ENCODE results near the gene WWOX. TPM values are rescaled to one million over a fixed set of nuclear protein-coding genes. Genes with fewer than 3 reads are reported as not detected.

WWOX gene
- polyA plus RNA-seq, 2 of the 4 experiments (the other 2 are of a cell fraction): 16.0 to 17.2 TPM

DNA sequence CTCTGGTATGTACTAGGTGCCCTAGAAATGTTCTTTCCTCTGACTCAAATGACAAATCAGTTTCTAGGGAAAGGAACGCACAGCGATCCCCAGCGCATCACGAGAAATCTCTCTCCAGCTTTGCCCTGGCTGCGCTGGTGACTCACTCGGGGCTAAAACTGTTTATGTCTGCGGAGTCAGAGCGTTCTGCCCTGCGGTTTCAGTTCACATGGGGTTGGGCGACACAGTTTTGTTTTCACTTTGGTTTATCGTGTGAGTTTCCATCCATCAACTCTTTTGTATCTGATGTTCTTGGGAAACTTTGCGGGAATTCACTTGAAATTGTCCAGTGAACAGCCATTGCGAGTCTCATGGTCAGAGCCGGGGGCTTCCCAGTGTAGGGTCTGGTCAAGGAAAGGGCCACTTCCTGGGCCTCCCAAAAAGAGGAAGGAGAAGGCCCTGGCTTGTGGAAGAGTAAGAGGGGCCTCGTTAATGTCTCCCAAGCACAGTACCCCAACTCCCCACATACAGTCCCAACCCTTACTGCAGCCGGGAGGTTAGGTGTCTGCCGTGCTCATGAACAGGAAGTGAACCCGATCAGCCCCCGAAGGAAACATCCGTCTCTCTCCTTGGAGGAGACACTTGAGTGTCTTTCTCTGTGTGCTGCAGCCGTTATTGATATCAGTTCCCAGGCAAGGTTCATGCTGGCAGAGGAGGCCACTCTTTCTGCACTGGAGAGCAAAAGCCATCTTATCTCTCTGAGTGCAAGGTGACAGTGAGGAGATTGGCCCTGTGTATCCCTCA, 643.2 kb downstream of the WWOX start:
- no peak for ATAC-seq
- no peak overlapping the region for H3K4me3 ChIP-seq

DNA sequence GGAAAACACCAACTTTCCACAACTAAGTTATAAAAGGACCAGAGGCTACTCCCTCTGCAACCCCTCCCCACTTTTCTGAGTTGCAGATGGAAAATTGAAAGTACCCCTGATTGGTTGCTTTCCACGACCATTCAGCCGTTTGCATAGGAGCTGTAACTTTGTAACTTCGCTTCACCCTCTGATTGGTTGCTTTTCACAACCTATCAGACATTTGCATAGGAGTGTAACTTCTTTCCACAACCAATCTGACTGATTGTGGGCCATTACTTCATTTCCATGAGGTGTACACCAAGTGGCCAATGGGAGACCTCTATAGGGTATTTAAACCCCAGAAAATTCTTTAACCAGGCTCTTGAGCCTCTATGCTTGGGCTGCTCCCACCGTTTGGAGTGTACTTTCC, 644.1 kb downstream of the WWOX start:
- no peak for ATAC-seq
- no peak overlapping the region for H3K27ac ChIP-seq
- H3K4me2 ChIP-seq: no peak overlapping the region
- no peak for DNase-seq (ENCODE audit: low read depth in 1 of 2, low spot score in 1 of 2)
- H3K4me3 ChIP-seq: no peak overlapping the region
- WGBS (ENCODE audit: missing lambda C conversion rate): 21% methylated on average over 4 of the region's 4 CpGs
- no peak for TF ChIP-seq HEYL (CRISPR knock-in tag; IDR thresholded peaks at IDR 0.05)
- TF ChIP-seq MYC (IDR thresholded peaks at IDR 0.05; ENCODE audit: borderline replicate concordance, low read length): no peak
- TF ChIP-seq HOXB5 (CRISPR knock-in tag; IDR thresholded peaks at IDR 0.05): no peak
- TF ChIP-seq RAD21 (conservative IDR thresholded peaks at IDR 0.05 in 1 of 2, IDR thresholded peaks at IDR 0.05 in 1 of 2): no peak
- no peak for TF ChIP-seq TFCP2L1 (CRISPR knock-in tag; IDR thresholded peaks at IDR 0.05)
- TF ChIP-seq SMC3 (IDR thresholded peaks at IDR 0.05): no peak
- no peak for TF ChIP-seq HOXB13 (CRISPR knock-in tag; IDR thresholded peaks at IDR 0.05; ENCODE audit: low read depth)
- TF ChIP-seq JUNB (IDR thresholded peaks at IDR 0.05): no peak
- TF ChIP-seq, protein P1, sequence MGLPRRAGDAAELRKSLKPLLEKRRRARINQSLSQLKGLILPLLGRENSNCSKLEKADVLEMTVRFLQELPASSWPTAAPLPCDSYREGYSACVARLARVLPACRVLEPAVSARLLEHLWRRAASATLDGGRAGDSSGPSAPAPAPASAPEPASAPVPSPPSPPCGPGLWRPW (IDR thresholded peaks at IDR 0.05): no peak
- TF ChIP-seq NPAS2 (CRISPR knock-in tag; IDR thresholded peaks at IDR 0.05; ENCODE audit: borderline replicate concordance): no peak
- no peak for TF ChIP-seq SREBF2 (IDR thresholded peaks at IDR 0.05)
- TF ChIP-seq KDM5A (IDR thresholded peaks at IDR 0.05): no peak
- TF ChIP-seq POLR2AphosphoS2 (conservative IDR thresholded peaks at IDR 0.05; ENCODE audit: low read length): no peak
- TF ChIP-seq JUN (IDR thresholded peaks at IDR 0.05): no peak
- no peak for TF ChIP-seq CBX8 (IDR thresholded peaks at IDR 0.05)
- no peak for TF ChIP-seq KDM1A (IDR thresholded peaks at IDR 0.05; ENCODE audit: low read depth)
- TF ChIP-seq CHD4 (IDR thresholded peaks at IDR 0.05; ENCODE audit: borderline replicate concordance): no peak
- TF ChIP-seq, protein P2, sequence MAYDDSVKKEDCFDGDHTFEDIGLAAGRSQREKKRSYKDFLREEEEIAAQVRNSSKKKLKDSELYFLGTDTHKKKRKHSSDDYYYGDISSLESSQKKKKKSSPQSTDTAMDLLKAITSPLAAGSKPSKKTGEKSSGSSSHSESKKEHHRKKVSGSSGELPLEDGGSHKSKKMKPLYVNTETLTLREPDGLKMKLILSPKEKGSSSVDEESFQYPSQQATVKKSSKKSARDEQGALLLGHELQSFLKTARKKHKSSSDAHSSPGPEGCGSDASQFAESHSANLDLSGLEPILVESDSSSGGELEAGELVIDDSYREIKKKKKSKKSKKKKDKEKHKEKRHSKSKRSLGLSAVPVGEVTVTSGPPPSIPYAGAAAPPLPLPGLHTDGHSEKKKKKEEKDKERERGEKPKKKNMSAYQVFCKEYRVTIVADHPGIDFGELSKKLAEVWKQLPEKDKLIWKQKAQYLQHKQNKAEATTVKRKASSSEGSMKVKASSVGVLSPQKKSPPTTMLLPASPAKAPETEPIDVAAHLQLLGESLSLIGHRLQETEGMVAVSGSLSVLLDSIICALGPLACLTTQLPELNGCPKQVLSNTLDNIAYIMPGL (CRISPR knock-in tag; IDR thresholded peaks at IDR 0.05; ENCODE audit: borderline replicate concordance): no peak
- H3K9me3 ChIP-seq: peaks cover 3% of the 10 kb centered on the region; the same call in 1 of the 3 replicates
- no peak for FAIRE-seq
- ChIA-PET POLR2A (no interaction called here), CTCF (no interaction called here)
- H3K4me1 ChIP-seq: no peaks in the 10 kb centered on the region

More for the DNA sequence above, 643.2 kb downstream of the WWOX start:
- DNase-seq (ENCODE audit: low read depth in 1 of 2, low spot score in 1 of 2) (no peak), FAIRE-seq (no peak)
- Histone ChIP-seq H3K4me2 (no peak overlapping the region), H3K4me1 (no peaks in the 10 kb centered on the region), H3K9me3 (peaks cover 3% of the 10 kb centered on the region; the same call in 1 of the 3 replicates), H3K27ac (no peak overlapping the region)
- ChIA-PET POLR2A (no interaction called here), CTCF (no interaction called here)
- TF ChIP-seq HEYL (CRISPR knock-in tag; IDR thresholded peaks at IDR 0.05): no peak
- TF ChIP-seq MAZ (IDR thresholded peaks at IDR 0.05; ENCODE audit: borderline replicate concordance, low read depth, low read length): no peak
- no peak for TF ChIP-seq POLR2A (IDR thresholded peaks at IDR 0.05; ENCODE audit: low read length)
- TF ChIP-seq, protein P3, sequence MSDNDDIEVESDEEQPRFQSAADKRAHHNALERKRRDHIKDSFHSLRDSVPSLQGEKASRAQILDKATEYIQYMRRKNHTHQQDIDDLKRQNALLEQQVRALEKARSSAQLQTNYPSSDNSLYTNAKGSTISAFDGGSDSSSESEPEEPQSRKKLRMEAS (IDR thresholded peaks at IDR 0.05): no peak
- no peak for TF ChIP-seq CHD4 (IDR thresholded peaks at IDR 0.05; ENCODE audit: borderline replicate concordance)
- TF ChIP-seq JUN (IDR thresholded peaks at IDR 0.05): no peak
- no peak for TF ChIP-seq JUNB (IDR thresholded peaks at IDR 0.05)
- TF ChIP-seq, protein P4, sequence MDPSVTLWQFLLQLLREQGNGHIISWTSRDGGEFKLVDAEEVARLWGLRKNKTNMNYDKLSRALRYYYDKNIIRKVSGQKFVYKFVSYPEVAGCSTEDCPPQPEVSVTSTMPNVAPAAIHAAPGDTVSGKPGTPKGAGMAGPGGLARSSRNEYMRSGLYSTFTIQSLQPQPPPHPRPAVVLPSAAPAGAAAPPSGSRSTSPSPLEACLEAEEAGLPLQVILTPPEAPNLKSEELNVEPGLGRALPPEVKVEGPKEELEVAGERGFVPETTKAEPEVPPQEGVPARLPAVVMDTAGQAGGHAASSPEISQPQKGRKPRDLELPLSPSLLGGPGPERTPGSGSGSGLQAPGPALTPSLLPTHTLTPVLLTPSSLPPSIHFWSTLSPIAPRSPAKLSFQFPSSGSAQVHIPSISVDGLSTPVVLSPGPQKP (IDR thresholded peaks at IDR 0.05; ENCODE audit: low read depth, low read length): no peak
- no peak for TF ChIP-seq NR3C1 (IDR thresholded peaks at IDR 0.05)
- TF ChIP-seq MAFK (IDR thresholded peaks at IDR 0.05; ENCODE audit: partially characterized antibody): no peak
- 66% methylated on average over 21 of the region's 21 CpGs for WGBS (ENCODE audit: missing lambda C conversion rate)
